Liver (tissue), 9 donors: Measurements from ENCODE around the gene SIGLEC1. TPM values are rescaled to one million over a fixed set of nuclear protein-coding genes. Genes with fewer than 3 reads are reported as not detected.

ENCODE experiments used
- DNase-seq: peaks from one replicate; pipeline ENCODE4 v3.0.0-alpha.2; 2017; ENCODE audit warnings: low spot score
- H3K27ac ChIP-seq, 2 donors: one replicate each; pipeline ENCODE4 v1.7.0; 2013; ENCODE audit warnings: inconsistent platforms in 2 of 2, low read length in 2 of 2, control low read depth in 1 of 2, low read depth in 1 of 2, mild to moderate bottlenecking in 1 of 2
- H3K27me3 ChIP-seq, 4 donors: one replicate each; pipeline versions ENCODE4 v1.6.1 to v1.7.0; 2013; ENCODE audit warnings: low read length in 3 of 4, inconsistent platforms in 1 of 4, mild to moderate bottlenecking in 1 of 4, moderate library complexity in 1 of 4; ENCODE audit not compliant: control insufficient read depth in 4 of 4, insufficient read depth in 4 of 4
- H3K36me3 ChIP-seq, 4 donors: one replicate each; pipeline versions ENCODE4 v1.6.1 to v1.7.0; 2013; ENCODE audit warnings: low read length in 3 of 4, mild to moderate bottlenecking in 3 of 4, low read depth in 1 of 4, moderate library complexity in 1 of 4; ENCODE audit not compliant: control insufficient read depth in 4 of 4, insufficient read depth in 3 of 4
- H3K4me1 ChIP-seq, 4 donors: one replicate each; pipeline versions ENCODE4 v1.6.1 to v1.7.0; 2013; ENCODE audit warnings: low read length in 3 of 4, mild to moderate bottlenecking in 3 of 4, moderate library complexity in 1 of 4; ENCODE audit not compliant: control insufficient read depth in 4 of 4, insufficient read depth in 4 of 4
- H3K4me3 ChIP-seq, 3 donors: one replicate each; pipeline versions ENCODE4 v1.6.1 to v1.7.0; 2013; ENCODE audit warnings: low read length in 3 of 3, control low read depth in 1 of 3, low read depth in 1 of 3, mild to moderate bottlenecking in 1 of 3
- H3K9ac ChIP-seq, 2 donors: one replicate each; pipeline ENCODE4 v1.7.0; 2013; ENCODE audit warnings: low read length in 2 of 2, mild to moderate bottlenecking in 2 of 2, moderate library complexity in 2 of 2, control low read depth in 1 of 2, low read depth in 1 of 2
- H3K9me3 ChIP-seq, 4 donors: one replicate each; pipeline versions ENCODE4 v1.6.1 to v1.7.0; 2013; ENCODE audit warnings: low read length in 3 of 4; ENCODE audit not compliant: control insufficient read depth in 4 of 4
- FOXA2 ChIP-seq: IDR thresholded peaks from 2 replicates; pipeline ENCODE4 v1.6.1; 2016; ENCODE audit warnings: antibody characterized with exemption
- HNF4G ChIP-seq: IDR thresholded peaks from 2 replicates; pipeline ENCODE4 v1.6.1; 2016; ENCODE audit warnings: antibody characterized with exemption
- JUND ChIP-seq, 2 donors: IDR thresholded peaks; 2 replicates each; pipeline ENCODE4 v1.6.1; 2016; ENCODE audit warnings: antibody characterized with exemption in 2 of 2
- NR2F2 ChIP-seq: IDR thresholded peaks from 2 replicates; pipeline ENCODE4 v1.6.1; 2016; ENCODE audit warnings: antibody characterized with exemption
- RAD21 ChIP-seq, 2 donors: IDR thresholded peaks; 2 replicates each; pipeline ENCODE4 v1.6.1; 2016; ENCODE audit warnings: antibody characterized with exemption in 2 of 2, mild to moderate bottlenecking in 2 of 2
- RXRA ChIP-seq, 2 donors: IDR thresholded peaks; 2 replicates each; pipeline ENCODE4 v1.6.1; 2017 to 2018; ENCODE audit warnings: antibody characterized with exemption in 2 of 2, mild to moderate bottlenecking in 1 of 2
- whole genome bisulfite sequencing: extraction: QIAGEN DNeasy Blood & Tissue Kit; methylation state at CpG from one replicate; pipeline ENCODE4 v1.1.7; 2013; 5-methylcytosine and 5-hydroxymethylcytosine counted together
- polyA plus RNA-seq, 2 donors: library from polyadenylated mRNA; stranded (reverse) in 1 of 2; unstranded in 1 of 2; fragments of 200-250 nt in 1 of 2; fragments of >200 nt in 1 of 2; fragmentation: Nextera tagmentation in 1 of 2; extraction: Ambion mirVana in 1 of 2; gene quantifications; one replicate each; pipeline versions ENCODE4 v1.2.1 to v1.2.3, GENCODE V29; 2013 to 2015
- total RNA-seq, 2 donors: library from RNA; depleted of rRNA; stranded (reverse); fragments of >200 nt; gene quantifications; one replicate each; pipeline ENCODE4 v1.2.3, GENCODE V29; 2014
- TF ChIP-seq, protein P1 (sequence below): IDR thresholded peaks from 2 replicates; pipeline ENCODE4 v1.6.1; 2016; ENCODE audit warnings: antibody characterized with exemption
- TF ChIP-seq, protein P2 (sequence below): fragments of 150-350 bp; IDR thresholded peaks from 2 replicates; pipeline ENCODE4 v1.5.1; 2017; ENCODE audit warnings: improper control_type of control experiment, low read depth, low read length; ENCODE audit not compliant: missing input control
- donor health status: healthy.
- donor health status: healthy.
- donor health status: healthy.
- donor health status: healthy.
- donor health status: healthy.

Gene SIGLEC1
- total and polyA plus RNA-seq, 4 donors = 2.3 to 7.8 (median 7.1) TPM

GRCh38 chr20:3719046-3719445 is 6.6 kb upstream of the SIGLEC1 start:
- Histone ChIP-seq H3K27me3 (peaks cover 0 to 3% (median 0%) of the 10 kb centered on the region in 4 donors), H3K9me3 (no peaks in the 10 kb centered on the region), H3K4me1 (no peaks in the 10 kb centered on the region), H3K36me3 (no peaks in the 10 kb centered on the region), H3K27ac (no peak overlapping the region), H3K9ac (no peak overlapping the region), H3K4me3 (no peak overlapping the region)
- 89% methylated on average over 4 of the region's 4 CpGs for WGBS
- DNase-seq = no peak
- TF ChIP-seq FOXA2 = no peak
- TF ChIP-seq JUND (IDR thresholded peaks at IDR 0.05) = no peak
- TF ChIP-seq, protein P1, sequence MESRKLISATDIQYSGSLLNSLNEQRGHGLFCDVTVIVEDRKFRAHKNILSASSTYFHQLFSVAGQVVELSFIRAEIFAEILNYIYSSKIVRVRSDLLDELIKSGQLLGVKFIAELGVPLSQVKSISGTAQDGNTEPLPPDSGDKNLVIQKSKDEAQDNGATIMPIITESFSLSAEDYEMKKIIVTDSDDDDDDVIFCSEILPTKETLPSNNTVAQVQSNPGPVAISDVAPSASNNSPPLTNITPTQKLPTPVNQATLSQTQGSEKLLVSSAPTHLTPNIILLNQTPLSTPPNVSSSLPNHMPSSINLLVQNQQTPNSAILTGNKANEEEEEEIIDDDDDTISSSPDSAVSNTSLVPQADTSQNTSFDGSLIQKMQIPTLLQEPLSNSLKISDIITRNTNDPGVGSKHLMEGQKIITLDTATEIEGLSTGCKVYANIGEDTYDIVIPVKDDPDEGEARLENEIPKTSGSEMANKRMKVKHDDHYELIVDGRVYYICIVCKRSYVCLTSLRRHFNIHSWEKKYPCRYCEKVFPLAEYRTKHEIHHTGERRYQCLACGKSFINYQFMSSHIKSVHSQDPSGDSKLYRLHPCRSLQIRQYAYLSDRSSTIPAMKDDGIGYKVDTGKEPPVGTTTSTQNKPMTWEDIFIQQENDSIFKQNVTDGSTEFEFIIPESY = no peak

- Histone ChIP-seq H3K27me3 (peaks cover 0 to 3% (median 0%) of the 10 kb centered on the region in 4 donors), H3K4me3 (no peak overlapping the region), H3K9me3 (no peaks in the 10 kb centered on the region), H3K4me1 (no peaks in the 10 kb centered on the region), H3K36me3 (no peaks in the 10 kb centered on the region), H3K27ac (no peak overlapping the region), H3K9ac (no peak overlapping the region)
- 78% methylated on average over 4 of the region's 4 CpGs for WGBS
- TF ChIP-seq RAD21 (IDR thresholded peaks at IDR 0.05) (peak; percentile 85), RXRA (IDR thresholded peaks at IDR 0.05) (no peak)
- TF ChIP-seq, protein P2, sequence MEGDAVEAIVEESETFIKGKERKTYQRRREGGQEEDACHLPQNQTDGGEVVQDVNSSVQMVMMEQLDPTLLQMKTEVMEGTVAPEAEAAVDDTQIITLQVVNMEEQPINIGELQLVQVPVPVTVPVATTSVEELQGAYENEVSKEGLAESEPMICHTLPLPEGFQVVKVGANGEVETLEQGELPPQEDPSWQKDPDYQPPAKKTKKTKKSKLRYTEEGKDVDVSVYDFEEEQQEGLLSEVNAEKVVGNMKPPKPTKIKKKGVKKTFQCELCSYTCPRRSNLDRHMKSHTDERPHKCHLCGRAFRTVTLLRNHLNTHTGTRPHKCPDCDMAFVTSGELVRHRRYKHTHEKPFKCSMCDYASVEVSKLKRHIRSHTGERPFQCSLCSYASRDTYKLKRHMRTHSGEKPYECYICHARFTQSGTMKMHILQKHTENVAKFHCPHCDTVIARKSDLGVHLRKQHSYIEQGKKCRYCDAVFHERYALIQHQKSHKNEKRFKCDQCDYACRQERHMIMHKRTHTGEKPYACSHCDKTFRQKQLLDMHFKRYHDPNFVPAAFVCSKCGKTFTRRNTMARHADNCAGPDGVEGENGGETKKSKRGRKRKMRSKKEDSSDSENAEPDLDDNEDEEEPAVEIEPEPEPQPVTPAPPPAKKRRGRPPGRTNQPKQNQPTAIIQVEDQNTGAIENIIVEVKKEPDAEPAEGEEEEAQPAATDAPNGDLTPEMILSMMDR = peak; percentile 63
- DNase-seq = no peak
These were observed 3.9 kb upstream of the SIGLEC1 start for GRCh38 chr20:3716195-3716834.

DNA sequence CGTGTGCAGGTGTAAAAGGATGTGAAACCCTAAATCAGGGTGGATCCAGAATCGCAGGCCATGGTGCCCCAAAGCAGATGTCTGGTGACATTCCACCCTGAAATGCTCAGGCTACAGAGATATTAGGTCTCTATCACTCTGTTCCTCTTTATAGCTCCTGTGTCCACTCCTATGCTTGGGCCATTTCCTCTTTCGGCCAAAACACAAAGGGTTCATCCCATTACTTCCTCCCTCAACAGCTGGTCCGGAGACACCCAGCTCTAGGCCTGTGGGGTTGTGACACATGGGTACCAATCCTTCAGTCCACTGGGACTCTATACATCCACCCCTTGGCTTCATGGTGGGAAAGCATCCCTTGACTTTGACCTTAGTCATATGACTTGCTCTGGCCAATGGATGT is 1.7 kb upstream of the SIGLEC1 start:
- Histone ChIP-seq H3K27me3 (no peaks in the 10 kb centered on the region), H3K4me1 (no peaks in the 10 kb centered on the region), H3K9me3 (no peaks in the 10 kb centered on the region), H3K9ac (no peak overlapping the region), H3K4me3 (no peak overlapping the region), H3K27ac (no peak overlapping the region), H3K36me3 (no peaks in the 10 kb centered on the region)
- 77% methylated on average over 4 of the region's 4 CpGs for WGBS
- DNase-seq = no peak
- TF ChIP-seq HNF4G (no peak), NR2F2 (no peak)
- TF ChIP-seq, protein P2 = no peak
